Measurements from ENCODE around the gene SASH3.

GRCh38 chrX:129763666-129764065 lies 16.1 kb upstream of the SASH3 start:
- no peak for TF ChIP-seq CTCF (IDR thresholded peaks at IDR 0.05)
- no peak for TF ChIP-seq POLR2A (IDR thresholded peaks at IDR 0.05)
- no peak for TF ChIP-seq POLR2AphosphoS5 (IDR thresholded peaks at IDR 0.05; ENCODE audit: insufficient read depth in 1 of 2, low read depth in 1 of 2)

Data from vagina (tissue), 2 donors.